ENCODE results near the gene NOSIP. TPM values are rescaled to one million over a fixed set of nuclear protein-coding genes. Genes with fewer than 3 reads are reported as not detected.

The NOSIP gene
- total RNA-seq, 1 donor from 2014 or later, result 83.8 TPM

DNA sequence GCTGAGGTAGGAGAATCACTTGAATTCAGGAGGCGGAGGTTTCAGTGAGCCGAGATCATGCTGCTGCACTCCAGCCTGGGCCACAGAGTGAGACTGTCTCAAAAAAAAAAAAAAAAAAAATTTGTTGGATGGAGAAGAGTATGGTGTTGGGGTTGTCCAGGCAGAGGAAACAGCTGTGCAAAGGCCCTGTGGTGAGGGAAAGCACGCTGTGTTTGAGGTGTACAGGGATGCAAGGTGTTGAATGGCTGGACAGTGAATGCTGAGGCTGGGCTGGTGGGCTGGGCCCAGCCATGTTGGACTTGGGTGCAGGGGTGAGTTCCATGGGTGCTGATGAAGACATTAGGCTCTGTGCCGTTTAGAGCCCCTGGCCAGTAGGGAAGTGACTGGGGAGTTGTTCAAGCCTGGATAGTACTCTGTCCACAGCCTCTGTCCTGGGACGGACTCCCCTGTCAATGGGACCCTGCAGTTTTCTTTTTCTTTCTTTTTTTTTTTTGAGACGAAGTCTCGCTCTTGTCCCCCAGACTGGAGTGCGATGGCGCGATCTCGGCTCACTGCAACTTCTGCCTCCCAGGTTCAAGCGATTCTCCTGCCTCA is 29.2 kb upstream of the NOSIP start:
- peaks cover 82% of the 10 kb centered on the region for H3K79me2 ChIP-seq (ENCODE audit: insufficient read depth, low read length)
- Mint-ChIP-seq H3K27ac (ENCODE audit: unreplicated experiment) (peak overlapping the region; percentile 18), H3K36me3 (ENCODE audit: low read depth, unreplicated experiment) (peaks cover 6% of the 10 kb centered on the region)

GRCh38 chr19:49605605-49606004 is 25.2 kb upstream of the NOSIP start:
- no peaks in the 10 kb centered on the region for H3K9me3 Mint-ChIP-seq (ENCODE audit: unreplicated experiment)
- H2AFZ ChIP-seq (ENCODE audit: low read depth, low read length), result no peak overlapping the region
- H3K4me3 Mint-ChIP-seq (ENCODE audit: unreplicated experiment), result no peak overlapping the region
- no peak for TF ChIP-seq EZH2 (IDR thresholded peaks at IDR 0.05; ENCODE audit: insufficient read depth, low read length)
- TF ChIP-seq CTCF (IDR thresholded peaks at IDR 0.05; ENCODE audit: insufficient read depth, low read depth, low read length), result no peak
- H3K27me3 ChIP-seq (ENCODE audit: insufficient read depth, low read length), result no peaks in the 10 kb centered on the region
- H3K79me2 ChIP-seq (ENCODE audit: insufficient read depth, low read length), result peaks cover 86% of the 10 kb centered on the region
- H3K4me2 ChIP-seq (ENCODE audit: low read length), result no peak overlapping the region
- no peak overlapping the region for H3K27ac ChIP-seq (ENCODE audit: low read depth, low read length)
- H3K9me3 ChIP-seq (ENCODE audit: insufficient read depth, low read depth, low read length), result no peaks in the 10 kb centered on the region
- no peaks in the 10 kb centered on the region for H3K4me1 Mint-ChIP-seq (ENCODE audit: low read depth, unreplicated experiment)
- no peak overlapping the region for H3K27ac Mint-ChIP-seq (ENCODE audit: unreplicated experiment)
- no peaks in the 10 kb centered on the region for H3K4me1 ChIP-seq (ENCODE audit: insufficient read depth, low read length)
- H3K36me3 Mint-ChIP-seq (ENCODE audit: low read depth, unreplicated experiment), result peaks cover 2% of the 10 kb centered on the region
- no peaks in the 10 kb centered on the region for H3K27me3 Mint-ChIP-seq (ENCODE audit: low read depth, unreplicated experiment)
- H3K36me3 ChIP-seq (ENCODE audit: insufficient read depth, low read length), result peaks cover 22% of the 10 kb centered on the region
- FAIRE-seq, result no peak
- DNase-seq (ENCODE audit: low read depth), result no peak
- H4K20me1 ChIP-seq (ENCODE audit: insufficient read depth, low read length), result peaks cover 54% of the 10 kb centered on the region
- no peak overlapping the region for H3K9ac ChIP-seq (ENCODE audit: low read length)
- H3K4me3 ChIP-seq (ENCODE audit: insufficient read depth, low read depth, low read length), result no peak overlapping the region

More for the DNA sequence above, 29.2 kb upstream of the NOSIP start:
- TF ChIP-seq CTCF (IDR thresholded peaks at IDR 0.05; ENCODE audit: insufficient read depth, low read depth, low read length) (no peak), EZH2 (IDR thresholded peaks at IDR 0.05; ENCODE audit: insufficient read depth, low read length) (no peak)
- FAIRE-seq (no peak), DNase-seq (ENCODE audit: low read depth) (no peak)
- Histone ChIP-seq H3K4me2 (ENCODE audit: low read length) (no peak overlapping the region), H3K27ac (ENCODE audit: low read depth, low read length) (no peak overlapping the region), H3K36me3 (ENCODE audit: insufficient read depth, low read length) (peaks cover 13% of the 10 kb centered on the region), H3K9me3 (ENCODE audit: insufficient read depth, low read depth, low read length) (no peaks in the 10 kb centered on the region), H3K4me1 (ENCODE audit: insufficient read depth, low read length) (peaks cover 17% of the 10 kb centered on the region), H3K9ac (ENCODE audit: low read length) (no peak overlapping the region), H3K4me3 (ENCODE audit: insufficient read depth, low read depth, low read length) (no peak overlapping the region), H4K20me1 (ENCODE audit: insufficient read depth, low read length) (peaks cover 70% of the 10 kb centered on the region), H2AFZ (ENCODE audit: low read depth, low read length) (no peak overlapping the region), H3K27me3 (ENCODE audit: insufficient read depth, low read length) (no peaks in the 10 kb centered on the region)
- peaks cover 2% of the 10 kb centered on the region for H3K9me3 Mint-ChIP-seq (ENCODE audit: unreplicated experiment)
- H3K27me3 Mint-ChIP-seq (ENCODE audit: low read depth, unreplicated experiment), result no peaks in the 10 kb centered on the region
- peaks cover 16% of the 10 kb centered on the region for H3K4me1 Mint-ChIP-seq (ENCODE audit: low read depth, unreplicated experiment)
- H3K4me3 Mint-ChIP-seq (ENCODE audit: unreplicated experiment), result no peak overlapping the region

DNA sequence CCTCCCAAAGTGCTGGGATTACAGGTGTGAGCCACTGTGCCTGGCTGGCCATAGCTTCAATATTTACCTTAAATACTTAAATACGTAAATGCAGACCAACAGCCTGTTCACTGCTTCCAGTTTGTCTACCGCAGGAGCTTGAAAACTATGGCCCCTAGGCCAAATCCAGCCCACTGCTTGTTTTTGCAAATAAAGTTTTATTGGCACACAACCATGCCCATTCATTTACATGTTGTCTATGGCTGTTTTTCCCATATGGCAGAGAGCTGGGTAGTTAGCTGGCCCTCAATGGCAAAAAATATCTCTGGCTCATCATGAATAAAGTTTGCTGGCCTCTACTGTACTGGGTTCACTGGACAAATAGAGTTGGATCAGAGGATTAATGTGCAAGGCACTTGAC is 22.4 kb upstream of the NOSIP start:
- no peak overlapping the region for H3K9ac ChIP-seq (ENCODE audit: low read length)
- no peak overlapping the region for H3K27ac ChIP-seq (ENCODE audit: low read depth, low read length)
- FAIRE-seq (no peak), DNase-seq (ENCODE audit: low read depth) (no peak)
- peak overlapping the region; percentile 25 for H3K4me3 Mint-ChIP-seq (ENCODE audit: unreplicated experiment)
- no peaks in the 10 kb centered on the region for H3K27me3 Mint-ChIP-seq (ENCODE audit: low read depth, unreplicated experiment)
- H3K27me3 ChIP-seq (ENCODE audit: insufficient read depth, low read length), result no peaks in the 10 kb centered on the region
- peaks cover 62% of the 10 kb centered on the region for H4K20me1 ChIP-seq (ENCODE audit: insufficient read depth, low read length)
- H3K36me3 ChIP-seq (ENCODE audit: insufficient read depth, low read length), result peaks cover 28% of the 10 kb centered on the region
- H2AFZ ChIP-seq (ENCODE audit: low read depth, low read length), result no peak overlapping the region
- H3K9me3 ChIP-seq (ENCODE audit: insufficient read depth, low read depth, low read length), result no peaks in the 10 kb centered on the region
- no peaks in the 10 kb centered on the region for H3K9me3 Mint-ChIP-seq (ENCODE audit: unreplicated experiment)
- H3K4me3 ChIP-seq (ENCODE audit: insufficient read depth, low read depth, low read length), result no peak overlapping the region
- no peaks in the 10 kb centered on the region for H3K4me1 ChIP-seq (ENCODE audit: insufficient read depth, low read length)
- peaks cover 82% of the 10 kb centered on the region for H3K79me2 ChIP-seq (ENCODE audit: insufficient read depth, low read length)
- no peaks in the 10 kb centered on the region for H3K4me1 Mint-ChIP-seq (ENCODE audit: low read depth, unreplicated experiment)
- H3K27ac Mint-ChIP-seq (ENCODE audit: unreplicated experiment), result no peak overlapping the region
- no peak for TF ChIP-seq CTCF (IDR thresholded peaks at IDR 0.05; ENCODE audit: insufficient read depth, low read depth, low read length)
- no peak for TF ChIP-seq EZH2 (IDR thresholded peaks at IDR 0.05; ENCODE audit: insufficient read depth, low read length)
- peaks cover 4% of the 10 kb centered on the region for H3K36me3 Mint-ChIP-seq (ENCODE audit: low read depth, unreplicated experiment)
- H3K4me2 ChIP-seq (ENCODE audit: low read length), result no peak overlapping the region

Data from astrocyte (in vitro differentiated cells and primary cell).